HG02870 (cell line): ENCODE measurements around the gene MRPL51.
"Not testable (repeated sequence)": the region's sequence is repeated elsewhere in the genome, so short reads cannot be mapped to it uniquely, and the experiment has no call there.

Source experiments
- ATAC-seq: cut with Tn5 transposase; IDR thresholded peaks from one replicate; pipeline ENCODE4 v1.9.1; 2021; ENCODE audit warnings: mild to moderate bottlenecking, moderate library complexity; ENCODE audit not compliant: unreplicated experiment

Gene MRPL51

DNA sequence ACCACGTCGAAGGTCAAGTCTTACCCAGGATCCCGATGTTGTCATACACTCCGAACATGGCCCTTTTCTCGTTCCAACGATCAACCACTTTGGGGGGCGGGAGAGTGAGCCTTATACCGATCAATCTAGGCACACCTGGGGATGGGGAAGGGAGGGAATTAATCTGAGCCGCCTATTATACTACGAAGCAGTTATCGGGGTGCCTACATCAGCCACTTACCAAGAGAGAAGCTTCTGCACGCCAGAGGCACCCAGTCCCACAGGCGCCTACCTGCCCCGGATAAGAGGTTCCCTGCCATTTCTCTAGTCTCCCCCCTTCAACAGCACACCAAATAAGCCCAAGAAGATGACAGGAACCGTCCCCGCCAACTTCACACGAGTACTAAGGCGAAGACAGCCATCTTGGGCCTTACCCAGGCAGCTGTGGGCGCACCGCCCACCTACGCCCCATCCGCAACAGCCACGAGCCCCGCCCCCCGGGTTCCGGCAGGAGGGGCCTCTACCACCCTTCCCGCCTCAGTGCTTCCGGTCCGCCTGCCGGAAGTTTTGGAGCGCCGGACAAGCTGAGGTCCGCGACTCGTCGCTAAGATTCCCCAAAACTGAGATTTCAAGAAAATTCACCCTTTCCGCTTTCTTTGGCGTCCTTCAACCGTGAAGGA is at the start of gene MRPL51:
Gene MRPL51 (minus strand): TSS at position 425 of the 659 bp plus-strand sequence. CDS start 126 bp downstream, at position 299.
- ATAC-seq, result peak; percentile 52

DNA sequence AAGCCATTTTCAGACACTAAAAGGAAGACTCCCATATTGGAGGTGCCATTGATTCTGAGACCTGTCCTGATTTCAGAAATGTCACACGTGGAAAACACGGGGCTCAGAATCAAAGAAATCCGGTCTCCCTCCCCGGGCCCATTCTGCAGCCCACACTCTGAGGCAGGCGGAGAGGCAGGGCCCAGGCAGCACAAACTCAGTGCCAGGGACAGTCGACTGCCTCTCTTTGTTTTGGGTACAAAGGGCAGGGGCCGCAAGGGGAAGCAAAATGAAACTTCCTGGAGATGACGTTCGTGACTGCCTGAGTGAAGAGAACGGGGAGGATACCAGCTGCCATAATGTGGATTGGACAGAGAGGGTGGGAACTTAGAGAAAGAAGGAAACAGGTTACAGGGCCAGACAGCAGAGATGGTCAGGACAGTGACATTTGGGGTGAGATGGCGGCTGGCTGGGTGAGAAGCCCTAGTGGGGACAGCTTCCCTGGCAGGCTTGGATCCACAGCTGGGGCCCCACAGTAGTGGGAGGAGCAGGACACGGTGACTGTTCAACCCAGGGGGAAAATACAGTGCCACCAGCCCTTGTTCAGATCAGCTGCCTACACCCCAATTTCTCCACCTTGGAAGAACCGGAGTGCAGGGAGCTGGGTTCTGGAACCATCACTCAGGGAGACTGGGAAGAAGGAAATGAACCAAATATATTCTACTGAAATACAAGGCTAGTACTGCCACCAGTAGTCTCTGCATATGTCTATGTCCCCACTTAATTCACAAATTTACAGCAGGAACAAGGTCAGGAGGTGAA is 49.3 kb upstream of the MRPL51 start:
- ATAC-seq, result no peak

DNA sequence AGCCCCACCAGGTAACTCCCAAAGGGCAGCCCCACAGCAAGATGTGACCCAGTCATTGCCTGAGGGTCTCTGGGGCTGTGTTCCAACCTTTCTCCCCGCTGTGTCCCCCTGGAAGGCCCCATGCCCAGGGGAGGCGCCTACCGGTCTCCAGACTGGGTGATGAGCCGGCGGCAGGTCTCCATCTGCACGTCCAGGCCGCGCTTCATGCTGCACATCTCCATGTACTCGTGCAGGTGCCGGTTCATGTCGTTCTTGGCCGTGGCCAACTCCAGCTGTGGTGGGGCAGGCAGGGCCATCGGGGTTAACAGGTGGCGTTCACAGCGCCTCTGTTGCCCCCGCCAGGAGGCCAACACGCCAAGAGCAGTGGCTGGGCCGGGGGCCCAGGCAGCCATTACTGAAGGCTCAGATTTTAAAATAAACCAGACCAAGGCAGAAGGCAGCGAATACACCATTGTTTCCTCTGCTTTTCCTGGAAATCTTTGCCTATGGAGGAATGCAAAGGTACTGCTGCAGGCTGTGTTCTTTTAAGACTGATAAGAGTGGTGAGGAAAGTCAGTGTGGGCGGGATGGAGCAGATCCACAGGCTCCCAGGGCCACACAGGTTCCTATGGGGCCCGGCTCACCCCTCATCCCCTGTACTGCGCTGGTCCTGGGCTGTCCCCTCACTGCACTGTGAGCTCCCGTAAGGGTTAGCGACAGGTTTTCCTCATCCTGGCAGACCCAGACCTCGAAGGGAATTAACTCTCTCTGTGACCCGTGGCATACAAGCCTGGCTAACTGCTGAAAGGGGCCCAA is 48.5 kb upstream of the MRPL51 start:
- no peak for ATAC-seq

DNA sequence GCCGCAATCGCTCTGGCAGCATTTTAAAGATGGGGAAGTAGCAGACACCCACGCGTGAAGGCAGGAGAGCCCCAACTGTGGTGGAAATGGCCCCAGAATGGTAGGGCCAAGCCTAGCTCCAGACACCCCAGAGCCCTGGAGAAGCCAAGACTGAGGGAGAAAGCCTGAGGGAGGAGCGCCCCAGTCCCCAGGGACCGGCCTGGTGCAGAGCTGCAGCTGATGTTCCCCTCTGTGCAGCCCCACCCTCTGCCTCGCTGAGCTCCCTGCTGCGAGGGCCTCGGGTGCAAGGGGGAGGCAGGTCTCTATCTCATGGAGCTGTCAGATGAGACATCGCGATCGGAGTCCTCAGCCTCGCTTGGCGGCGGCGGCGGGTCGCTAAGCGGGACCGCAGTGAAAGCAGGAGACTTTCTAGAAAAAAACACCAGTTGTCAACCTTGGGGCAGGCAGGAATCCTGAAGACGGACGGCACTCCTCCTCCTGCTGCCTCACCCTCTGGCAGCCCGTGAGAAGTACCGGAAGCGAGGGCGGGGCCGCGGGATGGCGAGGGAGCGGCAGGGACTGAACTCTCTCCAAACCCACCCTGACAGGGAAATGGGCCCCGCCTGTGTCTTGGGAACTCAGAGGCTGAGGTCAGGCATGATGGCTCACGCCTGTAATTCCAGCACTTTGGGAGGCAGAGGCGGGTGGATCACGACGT is 47.3 kb upstream of the MRPL51 start:
- no peak for ATAC-seq

DNA sequence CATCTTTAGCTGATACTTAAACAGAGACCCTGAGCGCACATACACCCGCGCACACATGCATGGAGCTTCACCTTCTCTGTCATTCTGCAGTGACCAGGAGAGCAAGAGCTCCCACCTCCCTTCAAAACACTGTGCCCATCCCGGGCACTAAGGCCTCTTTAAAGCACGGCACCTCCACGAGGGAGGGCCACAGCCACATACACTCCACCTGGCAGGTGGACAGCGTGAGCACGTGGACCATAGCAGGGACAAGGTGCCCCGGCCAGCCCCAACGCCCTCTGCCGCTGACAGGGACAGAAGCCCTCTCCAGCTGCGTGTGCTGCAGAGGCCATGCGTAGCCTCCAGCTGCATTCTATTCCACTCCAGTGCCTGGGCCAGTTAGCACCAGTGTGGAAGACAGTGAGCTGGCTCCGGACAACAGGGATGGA is 46.7 kb upstream of the MRPL51 start:
- no peak for ATAC-seq

DNA sequence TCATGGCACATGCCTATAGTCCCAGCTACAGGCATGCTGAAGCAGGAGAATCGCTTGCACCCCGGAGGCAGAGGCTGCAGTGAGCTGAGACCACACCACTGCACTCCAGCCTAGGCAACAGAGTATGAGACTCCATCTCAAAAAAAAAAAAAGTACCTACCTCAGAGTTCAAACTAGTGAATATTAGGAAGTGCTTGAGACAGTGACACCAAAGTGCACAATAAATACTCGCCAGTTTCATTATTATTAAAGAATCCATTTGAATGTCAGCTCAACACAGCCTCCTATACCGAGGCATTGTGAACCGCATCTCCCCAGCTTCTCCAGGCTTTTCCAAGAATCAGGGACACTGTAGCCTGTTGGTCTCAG is 46.2 kb upstream of the MRPL51 start:
- no peak for ATAC-seq

DNA sequence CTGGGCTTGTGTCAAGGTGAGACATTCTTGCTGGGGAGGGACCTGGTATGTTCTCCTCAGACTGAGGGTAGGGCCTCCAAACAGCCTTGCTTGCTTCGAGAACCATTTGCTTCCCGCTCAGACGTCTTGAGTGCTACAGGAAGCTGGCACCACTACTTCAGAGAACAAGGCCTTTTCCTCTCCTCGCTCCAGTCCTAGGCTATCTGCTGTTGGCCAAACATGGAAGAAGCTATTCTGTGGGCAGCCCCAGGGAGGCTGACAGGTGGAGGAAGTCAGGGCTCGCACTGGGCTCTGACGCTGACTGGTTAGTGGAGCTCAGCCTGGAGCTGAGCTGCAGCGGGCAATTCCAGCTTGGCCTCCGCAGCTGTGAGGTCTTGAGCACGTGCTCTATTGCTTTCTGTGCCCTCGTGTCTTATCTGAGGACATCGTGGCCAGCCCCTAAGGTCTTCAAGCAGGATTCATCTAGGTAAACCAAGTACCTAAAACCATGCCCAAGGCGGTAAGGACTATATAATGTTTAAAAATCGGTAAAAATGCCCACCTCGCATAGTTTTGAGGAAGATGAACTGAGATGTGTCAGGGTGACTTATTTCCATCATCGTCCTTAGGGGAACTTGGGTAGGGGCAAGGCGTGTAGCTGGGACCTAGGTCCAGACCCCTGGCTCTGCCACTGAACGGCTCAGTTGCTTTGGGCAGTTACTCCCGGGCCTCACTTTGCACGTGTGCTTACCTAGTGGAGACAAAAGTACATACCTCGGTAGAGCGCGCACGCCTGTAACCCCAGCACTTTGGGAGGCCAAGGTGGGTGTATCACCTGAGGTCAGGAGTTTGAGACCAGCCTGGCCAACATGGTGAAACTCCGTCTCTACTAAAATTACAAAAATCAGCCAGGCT is 45.6 kb upstream of the MRPL51 start:
- no peak for ATAC-seq

DNA sequence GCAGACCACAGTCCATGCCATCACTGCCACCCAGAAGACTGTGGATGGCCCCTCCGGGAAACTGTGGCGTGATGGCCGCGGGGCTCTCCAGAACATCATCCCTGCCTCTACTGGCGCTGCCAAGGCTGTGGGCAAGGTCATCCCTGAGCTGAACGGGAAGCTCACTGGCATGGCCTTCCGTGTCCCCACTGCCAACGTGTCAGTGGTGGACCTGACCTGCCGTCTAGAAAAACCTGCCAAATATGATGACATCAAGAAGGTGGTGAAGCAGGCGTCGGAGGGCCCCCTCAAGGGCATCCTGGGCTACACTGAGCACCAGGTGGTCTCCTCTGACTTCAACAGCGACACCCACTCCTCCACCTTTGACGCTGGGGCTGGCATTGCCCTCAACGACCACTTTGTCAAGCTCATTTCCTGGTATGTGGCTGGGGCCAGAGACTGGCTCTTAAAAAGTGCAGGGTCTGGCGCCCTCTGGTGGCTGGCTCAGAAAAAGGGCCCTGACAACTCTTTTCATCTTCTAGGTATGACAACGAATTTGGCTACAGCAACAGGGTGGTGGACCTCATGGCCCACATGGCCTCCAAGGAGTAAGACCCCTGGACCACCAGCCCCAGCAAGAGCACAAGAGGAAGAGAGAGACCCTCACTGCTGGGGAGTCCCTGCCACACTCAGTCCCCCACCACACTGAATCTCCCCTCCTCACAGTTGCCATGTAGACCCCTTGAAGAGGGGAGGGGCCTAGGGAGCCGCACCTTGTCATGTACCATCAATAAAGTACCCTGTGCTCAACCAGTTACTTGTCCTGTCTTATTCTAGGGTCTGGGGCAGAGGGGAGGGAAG is 44.7 kb upstream of the MRPL51 start:
- ATAC-seq, result not testable (repeated sequence)

DNA sequence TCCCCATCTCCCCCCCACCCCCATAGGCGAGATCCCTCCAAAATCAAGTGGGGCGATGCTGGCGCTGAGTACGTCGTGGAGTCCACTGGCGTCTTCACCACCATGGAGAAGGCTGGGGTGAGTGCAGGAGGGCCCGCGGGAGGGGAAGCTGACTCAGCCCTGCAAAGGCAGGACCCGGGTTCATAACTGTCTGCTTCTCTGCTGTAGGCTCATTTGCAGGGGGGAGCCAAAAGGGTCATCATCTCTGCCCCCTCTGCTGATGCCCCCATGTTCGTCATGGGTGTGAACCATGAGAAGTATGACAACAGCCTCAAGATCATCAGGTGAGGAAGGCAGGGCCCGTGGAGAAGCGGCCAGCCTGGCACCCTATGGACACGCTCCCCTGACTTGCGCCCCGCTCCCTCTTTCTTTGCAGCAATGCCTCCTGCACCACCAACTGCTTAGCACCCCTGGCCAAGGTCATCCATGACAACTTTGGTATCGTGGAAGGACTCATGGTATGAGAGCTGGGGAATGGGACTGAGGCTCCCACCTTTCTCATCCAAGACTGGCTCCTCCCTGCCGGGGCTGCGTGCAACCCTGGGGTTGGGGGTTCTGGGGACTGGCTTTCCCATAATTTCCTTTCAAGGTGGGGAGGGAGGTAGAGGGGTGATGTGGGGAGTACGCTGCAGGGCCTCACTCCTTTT is 44.0 kb upstream of the MRPL51 start:
- ATAC-seq, result no peak

DNA sequence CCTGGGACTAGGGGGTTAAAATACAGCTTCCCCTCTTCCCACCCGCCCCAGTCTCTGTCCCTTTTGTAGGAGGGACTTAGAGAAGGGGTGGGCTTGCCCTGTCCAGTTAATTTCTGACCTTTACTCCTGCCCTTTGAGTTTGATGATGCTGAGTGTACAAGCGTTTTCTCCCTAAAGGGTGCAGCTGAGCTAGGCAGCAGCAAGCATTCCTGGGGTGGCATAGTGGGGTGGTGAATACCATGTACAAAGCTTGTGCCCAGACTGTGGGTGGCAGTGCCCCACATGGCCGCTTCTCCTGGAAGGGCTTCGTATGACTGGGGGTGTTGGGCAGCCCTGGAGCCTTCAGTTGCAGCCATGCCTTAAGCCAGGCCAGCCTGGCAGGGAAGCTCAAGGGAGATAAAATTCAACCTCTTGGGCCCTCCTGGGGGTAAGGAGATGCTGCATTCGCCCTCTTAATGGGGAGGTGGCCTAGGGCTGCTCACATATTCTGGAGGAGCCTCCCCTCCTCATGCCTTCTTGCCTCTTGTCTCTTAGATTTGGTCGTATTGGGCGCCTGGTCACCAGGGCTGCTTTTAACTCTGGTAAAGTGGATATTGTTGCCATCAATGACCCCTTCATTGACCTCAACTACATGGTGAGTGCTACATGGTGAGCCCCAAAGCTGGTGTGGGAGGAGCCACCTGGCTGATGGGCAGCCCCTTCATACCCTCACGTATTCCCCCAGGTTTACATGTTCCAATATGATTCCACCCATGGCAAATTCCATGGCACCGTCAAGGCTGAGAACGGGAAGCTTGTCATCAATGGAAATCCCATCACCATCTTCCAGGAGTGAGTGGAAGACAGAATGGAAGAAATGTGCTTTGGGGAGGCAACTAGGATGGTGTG is 43.1 kb upstream of the MRPL51 start:
- no peak for ATAC-seq

DNA sequence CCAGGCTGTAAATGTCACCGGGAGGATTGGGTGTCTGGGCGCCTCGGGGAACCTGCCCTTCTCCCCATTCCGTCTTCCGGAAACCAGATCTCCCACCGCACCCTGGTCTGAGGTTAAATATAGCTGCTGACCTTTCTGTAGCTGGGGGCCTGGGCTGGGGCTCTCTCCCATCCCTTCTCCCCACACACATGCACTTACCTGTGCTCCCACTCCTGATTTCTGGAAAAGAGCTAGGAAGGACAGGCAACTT is 42.6 kb upstream of the MRPL51 start:
- no peak for ATAC-seq

DNA sequence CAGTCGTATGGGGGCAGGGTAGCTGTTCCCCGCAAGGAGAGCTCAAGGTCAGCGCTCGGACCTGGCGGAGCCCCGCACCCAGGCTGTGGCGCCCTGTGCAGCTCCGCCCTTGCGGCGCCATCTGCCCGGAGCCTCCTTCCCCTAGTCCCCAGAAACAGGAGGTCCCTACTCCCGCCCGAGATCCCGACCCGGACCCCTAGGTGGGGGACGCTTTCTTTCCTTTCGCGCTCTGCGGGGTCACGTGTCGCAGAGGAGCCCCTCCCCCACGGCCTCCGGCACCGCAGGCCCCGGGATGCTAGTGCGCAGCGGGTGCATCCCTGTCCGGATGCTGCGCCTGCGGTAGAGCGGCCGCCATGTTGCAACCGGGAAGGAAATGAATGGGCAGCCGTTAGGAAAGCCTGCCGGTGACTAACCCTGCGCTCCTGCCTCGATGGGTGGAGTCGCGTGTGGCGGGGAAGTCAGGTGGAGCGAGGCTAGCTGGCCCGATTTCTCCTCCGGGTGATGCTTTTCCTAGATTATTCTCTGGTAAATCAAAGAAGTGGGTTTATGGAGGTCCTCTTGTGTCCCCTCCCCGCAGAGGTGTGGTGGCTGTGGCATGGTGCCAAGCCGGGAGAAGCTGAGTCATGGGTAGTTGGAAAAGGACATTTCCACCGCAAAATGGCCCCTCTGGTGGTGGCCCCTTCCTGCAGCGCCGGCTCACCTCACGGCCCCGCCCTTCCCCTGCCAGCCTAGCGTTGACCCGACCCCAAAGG is 42.1 kb upstream of the MRPL51 start:
- no peak for ATAC-seq

DNA sequence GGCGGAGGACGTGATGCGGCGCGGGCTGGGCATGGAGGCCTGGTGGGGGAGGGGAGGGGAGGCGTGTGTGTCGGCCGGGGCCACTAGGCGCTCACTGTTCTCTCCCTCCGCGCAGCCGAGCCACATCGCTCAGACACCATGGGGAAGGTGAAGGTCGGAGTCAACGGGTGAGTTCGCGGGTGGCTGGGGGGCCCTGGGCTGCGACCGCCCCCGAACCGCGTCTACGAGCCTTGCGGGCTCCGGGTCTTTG is 41.6 kb upstream of the MRPL51 start:
- ATAC-seq, result no peak

DNA sequence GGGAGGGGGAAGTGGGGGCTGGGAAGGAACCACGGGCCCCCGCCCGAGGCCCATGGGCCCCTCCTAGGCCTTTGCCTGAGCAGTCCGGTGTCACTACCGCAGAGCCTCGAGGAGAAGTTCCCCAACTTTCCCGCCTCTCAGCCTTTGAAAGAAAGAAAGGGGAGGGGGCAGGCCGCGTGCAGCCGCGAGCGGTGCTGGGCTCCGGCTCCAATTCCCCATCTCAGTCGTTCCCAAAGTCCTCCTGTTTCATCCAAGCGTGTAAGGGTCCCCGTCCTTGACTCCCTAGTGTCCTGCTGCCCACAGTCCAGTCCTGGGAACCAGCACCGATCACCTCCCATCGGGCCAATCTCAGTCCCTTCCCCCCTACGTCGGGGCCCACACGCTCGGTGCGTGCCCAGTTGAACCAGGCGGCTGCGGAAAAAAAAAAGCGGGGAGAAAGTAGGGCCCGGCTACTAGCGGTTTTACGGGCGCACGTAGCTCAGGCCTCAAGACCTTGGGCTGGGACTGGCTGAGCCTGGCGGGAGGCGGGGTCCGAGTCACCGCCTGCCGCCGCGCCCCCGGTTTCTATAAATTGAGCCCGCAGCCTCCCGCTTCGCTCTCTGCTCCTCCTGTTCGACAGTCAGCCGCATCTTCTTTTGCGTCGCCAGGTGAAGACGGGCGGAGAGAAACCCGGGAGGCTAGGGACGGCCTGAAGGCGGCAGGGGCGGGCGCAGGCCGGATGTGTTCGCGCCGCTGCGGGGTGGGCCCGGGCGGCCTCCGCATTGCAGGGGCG is 41.0 kb upstream of the MRPL51 start, which contains the start of gene GAPDH:
Gene GAPDH (plus strand): TSS at position 595 of the 772 bp plus-strand sequence. CDS start 316 bp downstream, outside the sequence.
- peak; percentile 52 for ATAC-seq

DNA sequence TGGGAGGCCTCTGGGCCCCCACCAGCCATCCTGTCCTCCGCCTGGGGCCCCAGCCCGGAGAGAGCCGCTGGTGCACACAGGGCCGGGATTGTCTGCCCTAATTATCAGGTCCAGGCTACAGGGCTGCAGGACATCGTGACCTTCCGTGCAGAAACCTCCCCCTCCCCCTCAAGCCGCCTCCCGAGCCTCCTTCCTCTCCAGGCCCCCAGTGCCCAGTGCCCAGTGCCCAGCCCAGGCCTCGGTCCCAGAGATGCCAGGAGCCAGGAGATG is 40.5 kb upstream of the MRPL51 start:
- no peak for ATAC-seq

DNA sequence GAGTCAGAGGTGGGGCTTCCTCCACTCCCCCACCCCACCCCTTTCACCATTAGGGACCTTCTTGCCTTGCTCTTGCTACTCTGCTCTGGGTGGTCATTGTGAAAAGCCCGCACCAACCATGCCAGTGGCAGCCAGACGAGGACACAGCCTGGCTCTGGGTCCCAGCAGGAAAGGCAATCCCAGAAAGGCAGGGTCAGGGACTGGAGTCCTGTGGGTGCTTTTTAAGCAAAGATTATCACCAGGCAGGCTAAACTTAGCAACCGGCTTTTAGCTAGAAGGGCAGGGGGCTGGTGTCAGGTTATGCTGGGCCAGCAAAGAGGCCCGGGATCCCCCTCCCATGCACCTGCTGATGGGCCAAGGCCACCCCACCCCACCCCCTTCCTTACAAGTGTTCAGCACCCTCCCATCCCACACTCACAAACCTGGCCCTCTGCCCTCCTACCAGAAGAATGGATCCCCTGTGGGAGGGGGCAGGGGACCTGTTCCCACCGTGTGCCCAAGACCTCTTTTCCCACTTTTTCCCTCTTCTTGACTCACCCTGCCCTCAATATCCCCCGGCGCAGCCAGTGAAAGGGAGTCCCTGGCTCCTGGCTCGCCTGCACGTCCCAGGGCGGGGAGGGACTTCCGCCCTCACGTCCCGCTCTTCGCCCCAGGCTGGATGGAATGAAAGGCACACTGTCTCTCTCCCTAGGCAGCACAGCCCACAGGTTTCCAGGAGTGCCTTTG is 40.0 kb upstream of the MRPL51 start:
- peak; percentile 4 for ATAC-seq
